SW480 (cell line): ENCODE data around the gene GREB1L.

ENCODE experiments used
- DNase-seq: peaks from one replicate; pipeline ENCODE4 v3.0.0-alpha.2; 2016; ENCODE audit warnings: low spot score

Gene GREB1L

DNA sequence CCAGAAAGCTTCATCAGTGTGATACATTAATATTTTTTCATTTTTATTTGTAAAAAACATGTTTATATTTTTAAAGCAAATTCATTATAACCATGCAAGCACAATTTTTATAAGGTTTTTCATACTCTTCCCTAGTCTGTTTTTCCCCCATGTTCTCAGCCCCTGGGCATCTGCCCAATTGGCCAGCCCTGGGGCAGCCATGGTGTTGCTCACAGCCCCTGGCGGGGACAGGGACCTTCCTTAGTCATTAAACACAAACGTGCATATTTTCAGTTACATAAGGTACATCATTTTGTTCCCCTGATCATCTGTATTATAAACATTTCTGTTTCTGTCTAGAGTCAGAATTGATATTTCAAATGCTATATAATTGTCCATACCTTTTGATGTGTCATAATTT, 208.5 kb downstream of the GREB1L start:
- DNase-seq: no peak

DNA sequence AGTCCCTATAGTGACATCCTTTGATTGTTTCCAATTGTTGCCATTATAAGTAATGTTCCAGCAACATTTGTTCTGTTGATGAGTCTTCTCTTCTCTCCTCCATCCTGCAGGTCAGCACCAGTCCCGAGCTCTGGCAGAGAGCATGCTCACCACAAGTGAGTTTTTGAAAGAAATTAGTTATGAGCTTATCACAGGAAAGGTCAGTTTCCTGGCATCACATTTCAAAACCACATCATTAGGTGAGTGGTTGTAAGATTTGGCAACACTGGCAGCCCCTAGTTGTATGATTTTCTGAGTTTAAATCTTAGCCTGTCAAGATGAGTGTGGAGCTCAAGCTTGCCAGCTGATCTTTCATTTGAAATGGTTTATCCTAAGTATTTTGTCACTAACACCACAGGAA, 208.9 kb downstream of the GREB1L start:
- DNase-seq: no peak

DNA sequence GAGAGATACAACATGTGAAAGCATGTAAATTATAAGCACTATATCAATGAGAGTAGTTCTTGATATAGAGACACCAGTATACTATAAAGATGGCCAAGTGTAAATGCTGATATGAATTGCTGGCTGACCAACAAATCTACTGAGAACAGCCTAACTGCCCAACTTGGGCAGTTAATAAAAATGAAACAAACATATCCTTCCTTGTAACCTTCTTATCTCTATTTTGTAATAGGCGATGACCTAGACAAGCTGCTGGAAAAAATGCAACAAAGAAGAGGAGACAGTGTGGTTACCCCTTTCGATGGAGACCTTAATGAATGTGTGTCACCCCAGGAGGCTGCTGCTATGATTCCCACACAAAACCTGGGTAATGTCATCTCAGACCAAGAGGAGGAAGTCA, 209.8 kb downstream of the GREB1L start:
- DNase-seq: no peak

DNA sequence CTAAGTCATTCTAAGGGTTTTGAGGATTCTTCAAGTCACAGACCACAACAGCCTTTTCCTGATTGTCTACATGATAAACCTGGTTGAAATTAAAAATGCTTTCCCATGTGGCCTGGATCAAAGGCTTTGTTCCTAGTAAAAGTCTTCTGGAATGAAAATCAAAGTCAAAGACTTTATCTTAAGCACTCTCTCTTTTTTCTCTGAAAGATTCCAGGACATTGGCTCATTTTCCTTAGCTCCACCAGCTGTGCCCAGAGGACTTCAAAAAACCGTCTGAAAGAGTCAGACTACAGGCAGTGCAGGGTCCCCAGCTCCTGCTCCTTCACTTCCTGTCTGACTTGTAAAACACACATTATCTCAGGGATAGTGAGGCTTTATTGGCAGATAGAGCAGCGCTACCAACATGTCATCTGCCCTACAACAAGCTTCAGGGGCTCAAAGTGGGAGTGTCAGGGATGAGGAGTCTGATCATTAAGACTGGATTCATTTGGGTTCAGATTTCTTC, 210.3 kb downstream of the GREB1L start:
- no peak for DNase-seq

DNA sequence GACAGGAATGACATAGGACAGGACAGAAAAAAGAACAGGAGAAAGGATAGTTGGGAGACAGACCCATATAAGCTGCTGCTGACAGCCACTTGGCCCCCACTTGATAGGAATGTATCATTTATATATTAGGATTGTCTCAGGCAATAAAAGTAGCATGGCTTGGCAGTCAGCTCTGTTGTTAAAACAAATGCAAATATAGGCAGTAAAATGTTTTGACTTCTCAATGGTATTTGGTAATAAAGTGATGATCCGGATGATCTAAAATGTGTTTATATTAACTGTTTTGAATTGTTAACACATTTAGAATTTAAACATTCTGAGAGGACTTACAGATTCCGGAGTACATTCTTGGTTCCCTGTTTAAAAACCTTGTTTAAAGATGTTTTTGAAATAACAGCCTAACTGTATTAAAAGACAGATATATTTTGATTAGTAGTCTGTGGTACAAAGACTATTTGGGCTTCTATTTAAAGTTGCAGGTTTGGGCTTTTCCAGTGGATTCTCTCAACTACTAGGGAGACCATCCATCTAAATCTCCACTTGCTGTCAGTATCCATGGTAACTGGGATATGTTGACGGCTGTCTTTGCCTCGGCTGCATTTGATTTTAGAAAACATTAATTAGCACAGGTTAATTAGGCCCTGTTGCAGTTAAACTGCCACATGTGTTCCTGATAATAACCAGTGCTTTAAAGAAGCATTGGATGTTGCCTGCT, 210.9 kb downstream of the GREB1L start:
- DNase-seq: no peak

DNA sequence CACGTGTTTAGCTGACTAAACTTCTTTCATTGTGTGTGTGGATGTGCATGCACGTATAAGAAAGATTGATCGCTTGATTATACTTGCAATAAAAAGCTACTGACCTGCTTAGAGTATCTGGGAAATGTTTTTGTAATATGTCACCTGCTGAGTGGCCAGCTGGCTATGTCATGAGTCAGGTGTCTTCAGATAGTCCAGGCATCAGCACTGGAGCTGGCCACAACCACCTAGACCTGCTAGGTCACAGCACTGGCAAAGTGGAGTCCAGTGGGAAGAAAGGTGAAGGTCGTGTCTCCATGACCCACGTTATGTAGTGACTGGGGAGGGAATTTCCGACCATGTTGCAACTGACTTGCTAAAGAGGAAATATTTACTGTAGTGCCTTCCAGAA, 211.5 kb downstream of the GREB1L start:
- DNase-seq: no peak

DNA sequence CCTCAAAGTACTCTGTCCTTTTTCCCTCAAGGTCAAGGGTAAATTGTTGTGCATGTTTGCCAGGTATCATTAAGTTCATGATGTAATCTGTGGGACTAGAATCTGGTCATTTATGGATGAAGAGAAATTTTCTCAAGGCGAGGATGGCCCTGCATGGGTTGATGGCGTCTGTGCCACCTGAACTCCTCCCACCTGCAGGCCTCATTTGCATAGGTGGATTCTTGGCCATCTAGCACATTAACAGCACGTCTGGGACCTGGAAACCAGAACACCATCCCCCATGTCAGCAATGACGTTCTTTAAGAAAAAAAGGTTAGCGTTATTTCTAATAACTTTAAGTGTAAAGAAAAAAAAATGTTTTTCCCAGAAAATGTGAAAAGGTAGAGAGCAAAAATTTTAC, 212.7 kb downstream of the GREB1L start:
- DNase-seq: no peak

DNA sequence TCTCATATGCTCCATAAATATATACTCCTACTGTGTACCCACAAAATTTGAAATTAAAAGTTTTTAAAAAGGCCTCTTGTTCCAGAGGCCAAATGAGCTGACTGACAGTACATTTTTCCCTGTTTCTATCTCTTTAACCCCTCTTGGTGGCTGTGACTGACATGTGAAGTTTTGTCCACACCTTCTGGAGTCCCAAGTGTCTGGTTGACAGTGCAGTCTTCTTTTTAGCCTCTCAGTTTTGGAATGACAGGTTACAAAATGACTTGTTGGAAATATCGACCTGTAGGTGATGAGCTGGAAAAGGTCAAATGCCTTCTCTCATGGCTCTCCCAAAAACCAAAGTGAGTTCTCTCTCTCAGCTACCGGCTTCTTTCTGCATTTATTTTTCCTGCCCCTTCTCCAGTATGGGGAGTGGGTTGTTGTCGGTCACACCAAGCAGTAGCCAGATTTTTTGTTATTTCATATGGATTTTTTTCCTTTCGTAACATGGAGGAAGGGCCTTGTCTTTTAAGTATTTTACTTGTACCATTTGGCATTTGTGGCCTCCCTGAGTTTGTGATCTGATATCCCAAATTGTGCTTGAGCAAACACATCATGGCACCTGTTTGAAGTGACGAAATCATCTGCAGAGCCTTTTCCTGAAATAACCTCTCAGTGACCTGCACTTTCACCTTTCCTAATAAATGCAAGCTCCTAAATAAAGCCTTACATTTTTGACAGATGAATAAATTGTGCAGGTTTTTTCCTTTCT, 214.6 kb downstream of the GREB1L start:
- no peak for DNase-seq

DNA sequence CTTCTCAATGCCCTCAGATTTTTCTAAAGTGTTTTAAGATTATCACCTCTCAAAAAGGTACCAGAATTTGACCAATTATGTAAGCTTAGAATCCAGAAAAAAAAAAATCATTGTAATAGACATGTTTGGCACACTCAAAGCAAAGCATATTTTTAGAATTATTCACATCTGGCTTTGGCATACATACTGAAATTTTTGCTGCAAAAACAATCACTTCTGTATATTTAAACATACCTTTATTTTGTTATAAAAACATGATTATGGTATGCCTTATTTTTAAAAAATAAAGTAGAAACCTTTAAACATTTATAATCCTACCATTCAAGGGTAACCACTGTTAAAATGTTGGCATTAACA, 215.1 kb downstream of the GREB1L start:
- no peak for DNase-seq

DNA sequence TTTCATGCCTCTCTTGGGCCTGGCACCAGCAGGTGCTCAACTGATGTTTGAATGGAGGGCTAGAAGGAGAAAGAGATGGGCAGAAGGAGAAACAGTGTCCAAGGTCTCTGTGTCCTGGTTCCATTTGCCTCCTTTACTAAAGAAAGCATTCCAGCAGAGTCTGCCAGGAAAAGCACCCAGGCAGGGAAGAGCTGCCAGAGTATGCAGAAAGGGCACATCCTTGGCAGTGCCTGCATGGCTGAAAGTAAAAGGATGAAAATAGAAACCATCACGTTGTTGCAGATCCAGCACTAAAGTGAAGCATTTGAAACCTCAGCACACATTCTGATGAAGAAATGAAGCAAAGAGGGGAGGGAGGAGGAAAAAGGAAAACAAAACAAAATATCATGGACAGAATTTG, 216.3 kb downstream of the GREB1L start:
- DNase-seq: no peak

DNA sequence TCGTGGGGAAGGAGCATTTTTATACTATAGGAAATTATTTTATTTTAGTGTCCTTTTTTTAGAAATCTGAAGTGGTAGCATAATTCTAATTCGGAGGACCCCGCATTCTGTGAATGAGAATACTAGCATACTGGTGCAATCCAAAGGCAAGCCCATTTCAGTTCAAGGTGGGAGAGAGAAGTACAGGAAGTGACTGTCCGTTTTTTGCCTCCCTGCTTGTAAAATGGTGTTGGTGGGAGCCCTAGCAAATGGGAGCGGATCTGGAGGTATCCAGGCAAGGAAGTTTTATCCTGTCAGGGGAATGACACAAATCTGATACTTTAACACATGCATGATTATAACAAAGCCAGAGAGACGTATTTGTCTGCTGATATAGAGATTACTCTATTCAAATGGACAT, 216.8 kb downstream of the GREB1L start:
- no peak for DNase-seq

DNA sequence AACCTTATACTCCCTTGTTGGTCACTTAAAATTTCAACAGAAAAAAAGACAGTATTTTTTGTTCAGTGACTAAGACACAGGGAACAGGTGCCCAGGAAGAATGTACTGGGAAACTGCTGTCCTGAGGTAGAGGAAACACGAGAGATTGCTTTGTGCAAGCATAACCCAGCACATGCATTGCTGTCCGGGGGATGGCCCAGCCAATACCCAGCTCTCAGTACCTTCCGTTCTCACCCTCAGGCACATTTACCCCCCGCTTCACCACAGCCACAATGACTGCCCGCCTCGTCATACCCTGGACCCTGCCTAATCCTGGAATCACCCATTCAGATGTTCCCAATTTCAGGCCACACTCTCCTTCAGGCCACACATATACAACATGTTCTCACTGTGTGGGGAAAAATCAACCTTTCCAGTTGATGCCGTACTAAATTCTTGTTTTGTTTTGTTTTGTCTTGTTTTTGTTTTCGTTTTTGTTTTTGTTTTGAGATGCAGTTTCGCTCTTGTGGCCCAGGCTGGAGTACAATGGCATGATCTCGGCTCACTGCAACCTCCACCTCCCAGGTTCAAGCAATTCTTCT, 217.8 kb downstream of the GREB1L start:
- no peak for DNase-seq

DNA sequence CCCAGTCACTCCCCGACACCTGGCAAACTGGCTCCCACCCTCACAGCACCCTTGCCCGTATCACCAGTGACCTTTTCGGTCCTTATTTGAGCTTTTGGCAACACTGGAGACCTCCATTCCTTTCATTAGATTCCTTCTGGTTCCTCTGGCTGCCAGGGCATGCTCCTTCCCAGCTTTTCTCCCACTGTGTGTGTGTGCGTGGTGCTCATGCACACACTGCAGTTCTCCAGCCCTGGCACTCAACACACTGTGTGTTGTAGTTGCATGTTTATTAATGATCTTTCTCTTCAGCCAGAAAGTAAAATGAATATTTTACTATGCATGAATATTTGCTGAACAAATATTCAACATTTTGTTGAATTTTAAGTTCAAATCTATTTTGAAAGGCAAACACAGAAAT, 219.4 kb downstream of the GREB1L start:
- DNase-seq: no peak

DNA sequence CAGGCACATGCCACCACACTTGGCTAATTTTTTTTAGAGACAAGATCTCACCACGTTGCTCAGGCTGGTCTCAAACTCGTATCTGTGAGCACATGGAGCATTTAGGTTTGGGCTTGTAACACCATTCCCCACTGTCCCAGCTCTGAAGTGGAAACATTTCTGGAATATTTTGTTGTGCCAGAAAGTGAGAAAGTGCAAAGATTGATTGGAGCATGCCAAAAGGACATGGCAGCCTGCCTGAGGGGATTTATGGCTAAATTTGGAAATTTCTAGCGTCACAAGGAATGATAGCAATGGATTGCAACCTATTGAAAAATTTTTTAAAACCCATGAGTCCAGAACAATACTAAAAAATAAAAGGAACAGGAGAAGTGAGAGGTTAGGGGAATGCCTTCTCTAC, 221.7 kb downstream of the GREB1L start:
- no peak for DNase-seq

DNA sequence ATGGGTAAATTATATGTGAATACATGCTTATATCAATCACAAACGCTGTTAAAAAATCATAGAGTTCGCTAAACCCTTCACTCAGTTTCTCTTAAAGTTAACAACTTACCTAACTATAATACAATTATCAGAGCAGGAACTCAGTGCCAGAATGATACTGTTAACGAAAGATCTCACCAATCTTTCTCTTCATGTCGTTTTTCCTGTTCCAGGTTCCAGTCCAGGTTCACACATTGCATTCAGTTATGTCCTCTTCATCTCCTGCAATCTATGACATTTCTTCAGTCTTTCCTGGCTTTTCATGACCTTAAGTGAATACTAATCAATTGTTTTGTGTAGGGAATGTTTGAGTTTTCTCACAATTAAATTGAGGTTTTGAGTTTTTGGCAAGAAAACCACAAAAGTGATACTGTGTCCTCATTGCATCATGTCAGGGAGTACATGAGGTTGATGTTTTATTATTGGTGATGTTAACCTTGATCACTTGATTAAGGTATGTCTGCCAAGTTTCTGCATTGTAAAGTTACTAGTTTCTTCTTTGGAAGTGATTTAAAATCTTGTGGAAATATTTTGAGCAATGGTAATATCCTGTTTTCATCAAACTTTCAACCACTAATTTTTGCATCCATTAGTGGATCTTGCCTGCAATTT, 226.6 kb downstream of the GREB1L start:
- no peak for DNase-seq

DNA sequence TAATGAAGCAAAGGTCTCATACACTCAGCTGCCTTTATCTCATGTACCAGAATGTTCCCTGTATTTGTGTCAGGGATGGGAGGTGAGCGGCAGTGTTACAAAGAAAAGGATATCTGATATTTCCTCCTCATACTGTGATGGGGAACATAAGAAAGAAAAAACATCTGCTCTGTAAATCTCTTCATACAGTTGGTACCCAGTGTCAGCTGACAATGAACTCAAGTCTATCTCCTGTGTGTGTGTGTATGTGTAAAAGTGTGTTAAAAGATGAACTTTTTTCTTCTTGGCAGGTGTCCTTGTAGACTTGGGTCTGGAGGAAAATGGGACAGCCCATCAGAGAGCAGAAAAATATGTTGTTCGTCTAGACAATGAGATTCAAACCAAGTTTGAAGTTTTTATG, 230.7 kb downstream of the GREB1L start:
- DNase-seq: no peak

DNA sequence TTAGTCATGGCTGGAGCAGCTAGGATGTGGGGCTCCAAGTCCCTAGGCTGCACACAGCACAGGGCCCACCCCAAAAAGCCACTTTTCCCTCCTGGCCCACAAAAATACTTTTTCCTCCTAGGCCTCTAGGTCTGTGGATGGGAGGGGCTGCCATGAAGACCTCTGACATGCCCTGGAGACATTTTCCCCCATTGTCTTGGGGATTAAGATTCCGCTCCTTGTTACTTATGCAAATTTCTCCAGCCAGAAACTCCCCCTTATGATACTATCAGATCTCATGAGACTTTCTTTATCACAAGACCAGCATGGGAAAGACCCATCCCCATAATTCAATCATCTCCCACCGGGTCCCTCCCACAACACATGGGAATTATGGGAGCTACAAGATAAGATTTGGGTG, 232.6 kb downstream of the GREB1L start:
- no peak for DNase-seq

DNA sequence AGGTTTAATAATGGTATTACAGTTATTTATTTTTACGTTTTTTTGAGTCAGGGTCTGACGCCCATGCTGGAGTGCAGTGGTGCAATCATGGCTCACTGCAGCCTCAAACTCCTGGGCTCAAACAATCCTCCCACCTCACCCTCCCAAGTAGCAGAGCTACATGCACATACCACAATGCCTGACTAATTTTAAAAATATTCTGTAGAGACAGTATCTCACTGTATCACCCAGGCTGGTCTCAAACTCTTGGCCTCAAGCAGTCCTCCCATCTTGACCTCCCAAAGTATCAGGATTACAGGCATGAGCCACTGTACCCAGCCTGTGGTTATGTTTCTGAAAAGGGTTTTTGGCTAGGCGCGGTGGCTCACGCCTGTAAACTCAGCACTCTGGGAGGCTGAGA, 237.7 kb downstream of the GREB1L start:
- DNase-seq: no peak

DNA sequence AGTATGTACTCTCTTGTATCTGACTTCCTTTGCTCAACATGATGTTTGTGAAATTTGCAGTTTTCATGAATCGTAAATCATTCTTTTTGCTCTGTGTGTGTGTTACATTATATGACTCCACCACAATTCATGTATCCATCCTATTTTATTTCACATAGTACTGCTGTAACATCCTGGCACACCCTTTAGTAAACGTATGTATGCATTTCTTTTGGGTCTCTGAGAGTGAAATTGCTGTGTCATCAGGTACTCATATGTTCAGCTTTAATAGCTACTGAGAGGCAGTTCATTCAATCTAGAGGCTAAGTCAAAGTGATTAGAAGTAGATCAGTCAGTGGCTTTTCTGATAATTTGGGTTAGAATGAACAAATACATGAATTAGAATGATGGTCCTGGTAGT, 239.7 kb downstream of the GREB1L start:
- no peak for DNase-seq

DNA sequence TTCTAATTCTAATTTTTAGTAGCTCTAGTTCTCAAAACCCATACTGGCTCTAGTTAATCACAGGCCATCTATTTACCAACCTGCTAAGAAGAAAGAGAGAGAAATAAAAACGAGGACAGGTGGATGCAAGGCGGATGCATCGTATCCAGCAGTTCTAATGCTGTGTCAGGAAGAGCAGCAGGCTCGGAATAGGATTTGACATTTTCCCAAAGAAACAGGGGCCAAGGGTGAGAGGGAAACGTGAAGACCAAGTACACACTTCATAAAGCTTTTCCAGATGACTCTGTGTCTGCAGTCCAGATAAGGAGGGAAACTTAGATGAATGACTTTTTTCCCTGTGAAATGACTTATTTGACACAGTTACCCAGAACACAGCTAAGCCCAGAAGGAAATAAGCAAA, 241.0 kb downstream of the GREB1L start:
- DNase-seq: no peak

DNA sequence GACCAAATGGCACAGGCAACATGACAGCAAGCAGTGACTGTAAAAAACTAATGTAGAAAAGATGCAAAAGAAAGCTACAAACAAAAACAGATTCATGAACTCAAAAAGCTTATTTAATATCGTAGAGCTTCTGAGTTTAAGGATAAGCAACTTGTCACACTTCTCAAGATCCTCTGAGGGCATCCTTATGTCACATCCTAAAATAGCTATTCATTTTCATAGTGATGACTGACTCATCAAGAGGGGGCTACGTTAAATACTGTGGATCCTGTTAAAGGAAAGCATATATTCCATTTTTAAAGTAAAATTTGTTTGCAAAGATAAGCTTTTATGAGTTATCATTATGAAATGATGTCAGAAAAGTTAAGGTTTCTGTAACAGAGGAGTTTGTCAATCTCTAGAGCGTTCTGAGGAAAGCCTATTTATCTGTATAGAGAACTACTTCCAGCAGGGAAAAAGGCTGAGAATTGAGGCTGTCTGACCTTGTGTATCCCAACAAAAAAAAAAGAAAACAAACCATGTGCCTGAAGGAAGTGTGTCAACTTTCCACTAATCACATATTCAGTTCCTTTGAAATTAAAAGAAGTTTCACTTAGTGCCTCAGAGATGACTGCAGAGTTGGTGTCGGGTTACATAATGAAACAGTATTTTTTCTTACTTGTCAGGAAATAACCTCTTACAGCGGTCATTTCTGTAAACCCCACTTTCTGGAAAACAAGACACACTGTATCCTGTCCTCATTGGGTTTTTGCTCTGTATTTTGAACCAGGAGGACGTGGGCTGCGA, 243.0 kb downstream of the GREB1L start:
- no peak for DNase-seq

DNA sequence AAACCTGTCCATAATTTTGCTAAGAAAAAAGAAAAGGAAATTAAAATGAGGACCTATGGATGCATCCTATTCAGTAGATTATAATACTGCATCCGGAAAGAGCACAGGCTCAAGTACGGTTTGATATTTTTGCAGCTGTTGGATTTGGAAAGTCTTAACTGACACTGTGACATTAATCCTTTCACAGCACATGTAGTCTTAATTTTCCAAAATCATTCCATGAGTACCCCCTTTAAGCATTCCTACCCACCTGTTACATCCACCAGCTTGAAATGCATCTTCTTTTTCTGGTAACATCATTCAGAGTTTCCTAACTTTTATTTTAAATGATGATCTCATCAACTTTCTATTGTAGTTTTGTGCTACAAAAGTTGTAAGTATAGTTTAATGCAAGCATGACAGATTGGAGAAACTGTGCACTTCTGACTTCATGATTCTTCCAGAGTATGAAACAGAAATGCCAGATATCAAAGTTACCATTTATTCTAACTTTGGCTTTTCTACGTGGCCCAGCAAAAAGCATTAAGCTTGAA, 244.9 kb downstream of the GREB1L start:
- no peak for DNase-seq
